ENCODE results near the gene KIF18A. TPM values are rescaled to one million over a fixed set of nuclear protein-coding genes. Genes with fewer than 3 reads are reported as not detected.

KIF18A gene
- total RNA-seq, 1 donor from 2014 or later: 0.25 TPM

- no peaks in the 10 kb centered on the region for H3K27me3 ChIP-seq (ENCODE audit: low read depth)
- peaks cover 33% of the 10 kb centered on the region for H3K4me1 ChIP-seq
- peaks cover 29% of the 10 kb centered on the region for H3K36me3 ChIP-seq
- TF ChIP-seq, protein P1, sequence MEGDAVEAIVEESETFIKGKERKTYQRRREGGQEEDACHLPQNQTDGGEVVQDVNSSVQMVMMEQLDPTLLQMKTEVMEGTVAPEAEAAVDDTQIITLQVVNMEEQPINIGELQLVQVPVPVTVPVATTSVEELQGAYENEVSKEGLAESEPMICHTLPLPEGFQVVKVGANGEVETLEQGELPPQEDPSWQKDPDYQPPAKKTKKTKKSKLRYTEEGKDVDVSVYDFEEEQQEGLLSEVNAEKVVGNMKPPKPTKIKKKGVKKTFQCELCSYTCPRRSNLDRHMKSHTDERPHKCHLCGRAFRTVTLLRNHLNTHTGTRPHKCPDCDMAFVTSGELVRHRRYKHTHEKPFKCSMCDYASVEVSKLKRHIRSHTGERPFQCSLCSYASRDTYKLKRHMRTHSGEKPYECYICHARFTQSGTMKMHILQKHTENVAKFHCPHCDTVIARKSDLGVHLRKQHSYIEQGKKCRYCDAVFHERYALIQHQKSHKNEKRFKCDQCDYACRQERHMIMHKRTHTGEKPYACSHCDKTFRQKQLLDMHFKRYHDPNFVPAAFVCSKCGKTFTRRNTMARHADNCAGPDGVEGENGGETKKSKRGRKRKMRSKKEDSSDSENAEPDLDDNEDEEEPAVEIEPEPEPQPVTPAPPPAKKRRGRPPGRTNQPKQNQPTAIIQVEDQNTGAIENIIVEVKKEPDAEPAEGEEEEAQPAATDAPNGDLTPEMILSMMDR (IDR thresholded peaks at IDR 0.05; ENCODE audit: borderline replicate concordance): no peak
- DNase-seq: no peak
- H3K4me3 ChIP-seq: no peak overlapping the region
- no peaks in the 10 kb centered on the region for H3K9me3 ChIP-seq (replicated peaks)
- intact Hi-C loops (cut with micrococcal nuclease): no loop called here
- no peak overlapping the region for H3K27ac ChIP-seq (replicated peaks)
These were observed 6.2 kb upstream of the KIF18A start for GRCh38 chr11:28114116-28114515.

GRCh38 chr11:28110821-28111200 is 2.9 kb upstream of the KIF18A start:
- Histone ChIP-seq H3K9me3 (replicated peaks) (no peaks in the 10 kb centered on the region), H3K4me1 (peaks cover 51% of the 10 kb centered on the region), H3K4me3 (peak overlapping the region; percentile 82), H3K36me3 (peaks cover 24% of the 10 kb centered on the region), H3K27me3 (ENCODE audit: low read depth) (no peaks in the 10 kb centered on the region), H3K27ac (replicated peaks) (peak overlapping the region; percentile 86)
- no peak for DNase-seq
- TF ChIP-seq, protein P1 (IDR thresholded peaks at IDR 0.05; ENCODE audit: borderline replicate concordance): no peak
- intact Hi-C loops (cut with micrococcal nuclease): no loop called here

- Histone ChIP-seq H3K27ac (replicated peaks) (peak overlapping the region; percentile 86), H3K4me3 (peak overlapping the region; percentile 82), H3K27me3 (ENCODE audit: low read depth) (no peaks in the 10 kb centered on the region), H3K4me1 (peaks cover 51% of the 10 kb centered on the region), H3K9me3 (replicated peaks) (no peaks in the 10 kb centered on the region), H3K36me3 (peaks cover 21% of the 10 kb centered on the region)
- TF ChIP-seq, protein P1 (IDR thresholded peaks at IDR 0.05; ENCODE audit: borderline replicate concordance): no peak
- peak; percentile 68 for DNase-seq
- intact Hi-C loops (cut with micrococcal nuclease): no loop called here
These were observed 2.3 kb upstream of the KIF18A start for GRCh38 chr11:28110108-28110820.

GRCh38 chr11:28108958-28109357 is 1.0 kb upstream of the KIF18A start:
- no peak for DNase-seq
- intact Hi-C loops (cut with micrococcal nuclease): no loop called here
- Histone ChIP-seq H3K27ac (replicated peaks) (peak overlapping the region; percentile 76), H3K4me1 (peaks cover 51% of the 10 kb centered on the region), H3K9me3 (replicated peaks) (no peaks in the 10 kb centered on the region), H3K36me3 (peaks cover 9% of the 10 kb centered on the region), H3K27me3 (ENCODE audit: low read depth) (no peaks in the 10 kb centered on the region), H3K4me3 (peak overlapping the region; percentile 65)
- TF ChIP-seq, protein P1 (IDR thresholded peaks at IDR 0.05; ENCODE audit: borderline replicate concordance): no peak

GRCh38 chr11:28107191-28107749 is 686 bp downstream of the KIF18A start:
- H3K4me1 ChIP-seq: peaks cover 50% of the 10 kb centered on the region
- peak overlapping the region; percentile 65 for H3K4me3 ChIP-seq
- TF ChIP-seq, protein P1 (IDR thresholded peaks at IDR 0.05; ENCODE audit: borderline replicate concordance): no peak
- intact Hi-C loops (cut with micrococcal nuclease): no loop called here
- no peak for DNase-seq
- H3K9me3 ChIP-seq (replicated peaks): no peaks in the 10 kb centered on the region
- peak overlapping the region; percentile 76 for H3K27ac ChIP-seq (replicated peaks)
- no peaks in the 10 kb centered on the region for H3K36me3 ChIP-seq
- H3K27me3 ChIP-seq (ENCODE audit: low read depth): no peaks in the 10 kb centered on the region
